Activated CD8-positive, alpha-beta memory T cell treated with anti-CD3 and anti-CD28 coated beads for 1 hour (primary cell): ENCODE data around the gene HES1.

Source experiments
- DNase-seq, 2 donors: peaks; one replicate each; pipeline ENCODE4 v3.0.0-alpha.2; 2020; ENCODE audit warnings: low read depth in 1 of 2; ENCODE audit errors: extremely low read depth in 1 of 2

HES1 gene

GRCh38 chr3:194101592-194102432, 34.1 kb upstream of the HES1 start:
- DNase-seq, result no peak

- no peak for DNase-seq
Observed at GRCh38 chr3:194102436-194102835, 33.5 kb upstream of the HES1 start.

DNA sequence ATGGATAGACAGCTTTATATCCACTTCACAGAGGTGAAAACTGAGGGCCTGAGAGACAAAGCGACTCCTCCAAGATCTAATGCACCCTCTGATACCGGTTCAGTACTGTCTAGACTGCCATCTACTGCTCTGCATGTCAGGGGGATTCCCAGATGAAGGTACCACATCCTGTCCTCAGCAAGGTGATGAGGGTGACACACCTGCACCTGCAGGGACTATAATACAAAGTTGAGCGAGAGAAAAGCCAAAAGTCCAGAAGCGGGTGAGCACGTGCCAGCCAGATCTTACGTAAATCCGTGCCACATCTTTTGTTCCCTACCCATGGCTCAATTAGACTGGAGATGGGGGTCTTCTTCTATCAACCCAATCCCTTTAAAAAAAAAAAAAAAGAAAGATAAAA, 32.4 kb upstream of the HES1 start:
- DNase-seq, result no peak

- no peak for DNase-seq
Observed at GRCh38 chr3:194103983-194104751, 31.8 kb upstream of the HES1 start.

DNA sequence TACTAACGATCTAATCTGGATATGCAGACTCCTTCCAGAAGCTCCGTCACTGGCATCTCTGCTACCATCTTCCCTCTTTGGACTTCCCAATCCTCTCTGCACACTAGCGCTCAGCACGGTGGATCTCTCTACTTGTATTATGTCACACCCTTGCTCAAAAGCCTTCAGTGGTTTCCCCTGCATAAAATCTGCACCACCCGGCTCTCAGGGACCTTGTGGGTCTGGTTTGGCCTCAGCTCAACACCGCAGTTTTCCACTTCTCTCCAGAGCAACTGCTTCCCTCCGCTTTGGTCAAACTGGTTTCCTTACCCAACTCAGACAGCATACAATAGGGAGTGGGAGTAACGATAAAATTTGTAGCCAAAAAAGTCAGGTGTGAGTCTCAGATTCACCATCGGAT, 30.7 kb upstream of the HES1 start:
- no peak for DNase-seq

DNA sequence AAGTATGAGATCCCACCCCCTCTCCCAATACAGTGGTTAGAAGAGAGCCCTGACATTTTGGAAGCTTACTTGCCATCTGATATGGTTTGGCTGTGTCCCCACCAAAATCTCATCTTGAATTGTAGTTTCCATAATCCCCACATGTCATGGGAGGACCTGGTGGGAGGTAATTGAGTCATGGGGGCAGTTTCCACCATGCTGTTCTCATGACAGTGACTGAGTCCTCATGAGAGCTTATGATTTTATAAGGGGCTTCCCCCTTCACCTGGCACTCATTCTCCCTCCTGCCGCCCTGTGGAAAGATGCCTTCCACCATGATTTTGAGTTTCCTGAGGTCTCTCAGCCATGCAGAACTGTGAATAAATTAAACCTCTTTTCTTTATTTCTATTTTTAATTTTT, 28.8 kb upstream of the HES1 start:
- no peak for DNase-seq

GRCh38 chr3:194109192-194109863, 26.6 kb upstream of the HES1 start:
- DNase-seq, result no peak

DNA sequence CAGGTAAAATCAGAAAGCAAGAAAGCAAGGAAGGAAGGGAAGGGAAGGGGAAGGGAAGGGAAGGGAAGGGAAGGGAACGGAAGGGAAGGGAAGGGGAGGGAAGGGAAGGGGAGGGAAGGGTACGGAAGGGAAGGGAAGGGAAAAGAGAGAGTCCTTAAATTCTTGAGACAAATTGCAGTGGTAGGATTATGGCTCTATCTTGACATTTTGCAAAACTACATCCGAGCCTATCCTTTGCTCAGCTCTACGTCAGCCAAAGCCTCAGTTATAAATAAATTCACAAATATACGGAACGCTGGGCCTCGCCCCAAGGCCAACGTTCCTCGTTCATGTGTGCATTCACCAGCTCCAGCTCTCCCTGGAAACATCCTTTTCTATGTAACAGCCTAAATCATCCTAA, 25.5 kb upstream of the HES1 start:
- DNase-seq, result no peak

DNA sequence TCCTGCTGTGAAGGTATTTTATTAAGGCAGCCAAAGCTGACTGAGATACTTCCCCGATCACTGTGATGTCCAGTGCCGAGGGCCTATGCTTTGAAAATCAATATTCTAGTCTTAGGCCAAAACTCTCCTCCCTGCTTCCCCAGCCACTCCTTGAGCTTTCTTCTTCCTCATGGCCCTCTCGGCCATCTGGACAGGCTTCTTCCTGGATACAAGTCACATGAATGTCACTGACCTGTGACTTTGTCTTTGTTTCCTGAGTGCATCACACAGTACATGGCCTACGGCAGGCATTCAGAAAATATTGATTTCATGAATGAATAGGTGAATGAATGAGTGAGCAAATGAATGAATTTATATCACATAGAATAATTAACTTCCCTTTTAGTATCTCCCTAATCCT, 24.6 kb upstream of the HES1 start:
- no peak for DNase-seq

DNA sequence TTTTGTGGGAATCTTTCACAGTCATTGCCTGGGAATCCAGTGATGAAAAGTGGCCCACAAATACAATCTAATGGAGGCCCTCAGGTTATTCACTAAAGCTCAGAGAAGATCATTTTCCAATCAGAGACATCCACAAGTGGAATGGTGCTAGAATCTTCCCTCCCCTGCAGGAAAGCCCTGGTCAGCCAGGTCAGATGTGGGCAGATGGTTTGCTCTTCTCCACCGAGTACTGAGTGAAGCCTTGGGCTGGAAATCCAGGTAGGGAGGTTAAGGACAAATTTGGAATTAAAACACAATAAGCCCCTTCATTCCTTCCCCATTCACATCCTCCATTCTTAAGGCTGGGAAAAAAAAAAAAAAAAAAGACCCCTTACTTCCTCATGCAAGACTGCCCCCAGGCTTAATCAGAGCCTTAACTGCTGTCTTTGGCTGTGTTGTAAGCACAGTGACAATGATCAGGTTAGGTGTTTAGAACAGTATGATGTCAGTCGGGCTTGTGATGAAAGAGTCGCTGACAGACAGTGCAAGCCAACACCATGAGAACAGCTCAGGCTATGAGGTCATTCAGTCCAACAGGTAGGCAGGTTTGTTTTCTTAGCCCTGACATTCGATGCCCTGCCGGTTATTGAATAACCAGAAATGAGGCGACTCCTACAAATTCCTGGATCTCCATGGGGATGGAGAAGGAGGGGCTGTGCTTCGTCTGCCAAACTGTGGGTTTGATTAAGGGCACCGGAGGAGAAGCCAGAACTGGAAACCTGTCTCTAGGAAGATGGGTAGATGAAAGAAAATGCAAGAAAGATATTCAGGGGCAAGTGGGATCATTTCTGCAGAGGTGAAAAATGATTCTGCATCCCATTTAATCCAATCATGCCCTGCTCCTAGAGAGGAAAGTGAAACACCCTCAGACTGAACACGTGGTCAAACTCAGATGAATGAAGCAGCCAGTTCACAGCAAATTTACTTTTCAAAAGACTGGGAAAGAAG, 23.5 kb upstream of the HES1 start:
- no peak for DNase-seq

DNA sequence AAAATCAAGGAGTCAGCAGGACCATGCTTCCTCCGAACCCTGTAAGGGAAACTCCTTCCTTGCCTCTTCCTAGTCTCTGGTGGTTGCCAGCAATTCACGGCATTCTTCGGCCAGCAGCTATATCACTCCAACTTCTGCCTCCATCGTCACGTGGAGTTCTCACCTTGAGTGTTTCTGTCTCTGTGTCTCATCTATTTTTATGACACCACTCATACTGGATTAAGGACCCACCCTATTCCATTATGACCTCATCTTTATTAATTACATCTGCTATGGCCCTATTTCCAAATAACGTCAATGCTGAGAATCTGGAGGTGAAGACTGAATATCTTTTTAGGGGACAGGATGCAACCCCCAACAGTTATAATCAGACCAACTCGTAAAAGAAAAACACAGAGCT, 21.8 kb upstream of the HES1 start:
- no peak for DNase-seq

DNA sequence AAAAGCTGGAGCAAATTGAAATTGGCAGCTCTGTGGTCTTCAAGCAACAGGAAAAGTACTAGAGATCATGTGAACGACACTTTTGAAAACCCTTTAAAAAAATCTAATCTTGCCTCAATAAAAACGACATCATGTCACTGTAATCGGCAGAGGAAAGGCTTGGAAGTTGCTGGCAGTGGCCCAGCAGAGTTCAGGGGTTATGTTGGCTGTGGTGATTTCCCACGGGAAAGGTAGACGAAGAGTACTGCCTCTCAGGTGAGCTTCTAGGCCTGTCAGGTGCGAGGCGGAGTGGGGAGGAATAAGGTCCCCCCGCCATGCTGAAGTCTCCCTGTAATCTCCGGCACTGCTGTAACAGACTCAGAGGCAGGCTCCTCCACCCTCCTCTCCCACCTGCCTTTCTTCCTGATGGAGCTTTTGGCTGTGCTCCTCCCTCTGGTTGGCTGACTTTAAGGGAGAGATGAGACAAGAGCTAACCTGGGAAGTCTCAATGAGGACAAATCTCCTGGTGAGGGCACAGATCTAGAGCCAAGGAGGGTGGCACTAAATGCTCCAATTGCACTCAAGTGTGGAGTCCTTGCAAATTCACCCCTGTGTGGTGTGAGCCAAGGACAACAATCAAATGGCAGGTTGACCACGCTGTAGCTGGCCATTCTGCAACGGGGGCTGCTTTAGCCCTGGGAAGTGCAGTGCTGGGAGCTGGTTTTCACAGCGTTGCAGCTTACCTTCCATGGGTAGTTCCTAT, 18.7 kb upstream of the HES1 start:
- DNase-seq, result no peak

GRCh38 chr3:194118920-194119319, 17.0 kb upstream of the HES1 start:
- DNase-seq, result no peak

- no peak for DNase-seq
Observed at GRCh38 chr3:194119831-194120590, 15.9 kb upstream of the HES1 start.

DNA sequence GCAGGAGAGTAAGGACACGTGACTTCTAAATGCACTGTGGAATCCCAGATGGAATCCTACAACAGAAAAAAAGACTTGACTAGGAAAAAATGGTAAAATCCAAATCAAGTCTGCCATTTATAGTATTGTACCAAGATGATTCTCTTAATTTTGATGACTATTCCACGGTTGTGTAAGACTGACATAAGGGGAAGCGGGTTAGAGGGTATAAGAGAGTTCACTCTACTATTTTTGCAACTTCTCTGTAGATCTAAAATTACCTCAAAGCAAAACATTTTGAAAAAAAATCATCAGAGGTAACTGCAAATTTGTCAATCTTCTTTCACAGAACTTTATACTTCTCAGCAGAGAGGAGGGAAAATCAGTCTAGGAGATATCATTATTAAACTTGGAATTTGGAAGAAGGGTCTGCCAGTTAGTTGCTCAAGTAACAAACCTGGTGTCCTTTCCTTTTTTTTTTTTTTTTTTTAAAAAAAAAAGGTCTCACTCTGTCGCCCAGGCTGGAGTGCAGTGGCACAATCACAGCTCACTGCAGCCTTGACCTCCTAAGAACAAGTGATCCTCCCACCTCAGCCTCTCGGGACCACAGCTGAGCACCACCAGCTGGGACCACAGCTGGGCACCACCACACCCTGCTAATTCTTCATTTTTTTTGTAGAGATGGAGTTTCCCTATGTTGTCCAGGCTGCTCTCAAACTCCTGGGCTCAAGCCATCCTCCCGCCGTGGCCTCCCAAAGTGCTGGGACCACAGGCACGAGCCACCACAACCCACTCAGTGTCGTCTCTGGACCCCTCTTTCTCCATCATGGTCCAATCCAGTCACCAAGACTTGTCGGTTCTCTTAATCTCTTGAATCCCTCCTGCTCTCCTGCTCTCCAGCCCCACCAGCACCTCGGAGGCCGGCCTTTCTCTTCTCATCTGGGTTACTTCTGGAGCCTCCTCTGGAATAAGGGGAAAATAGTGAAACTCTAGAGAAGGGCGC, 14.9 kb upstream of the HES1 start:
- DNase-seq, result no peak

GRCh38 chr3:194121891-194122631, 13.9 kb upstream of the HES1 start:
- no peak for DNase-seq

DNA sequence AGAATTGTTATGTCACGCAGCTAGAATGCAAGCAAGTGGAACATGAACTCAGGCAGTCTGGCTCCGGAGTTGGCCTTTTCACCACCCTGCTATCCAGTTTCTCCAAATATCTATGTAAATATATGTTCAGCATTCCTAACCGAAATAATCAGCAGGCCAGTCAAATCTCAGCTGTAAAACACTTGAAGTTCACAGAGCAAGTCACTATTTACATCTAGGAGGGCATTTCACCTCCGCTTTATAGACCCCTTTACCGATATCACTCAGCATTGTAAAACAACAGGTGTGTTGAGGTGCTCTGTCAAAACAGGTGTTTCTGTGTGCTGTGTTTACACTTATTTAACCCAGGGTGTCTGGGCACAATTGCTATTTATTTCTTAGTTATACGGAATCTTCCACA, 12.2 kb upstream of the HES1 start:
- DNase-seq, result no peak
